Mesendoderm (in vitro differentiated cells): ENCODE data around the gene SH2D1B.

Experiments used
- DNase-seq: peaks from one replicate; pipeline ENCODE4 v3.0.0; 2013
- H2AK5ac ChIP-seq: 2 replicates; pipeline ENCODE4 v1.6.1; 2013; ENCODE audit warnings: low read length, inconsistent platforms
- H2BK120ac ChIP-seq: 2 replicates; pipeline ENCODE4 v1.6.1; 2013; ENCODE audit warnings: low read depth, mild to moderate bottlenecking, low read length, moderate library complexity, mixed read lengths
- H2BK15ac ChIP-seq: replicated peaks from 2 replicates; pipeline ENCODE4 v1.6.1; 2013; ENCODE audit warnings: low read depth, mild to moderate bottlenecking, moderate library complexity
- H2BK5ac ChIP-seq: 2 replicates; pipeline ENCODE4 v1.6.1; 2013; ENCODE audit warnings: low read length, inconsistent platforms
- H3K18ac ChIP-seq: 2 replicates; pipeline ENCODE4 v1.6.1; 2013; ENCODE audit warnings: mild to moderate bottlenecking, low read length, mixed read lengths
- H3K23ac ChIP-seq: one replicate; pipeline ENCODE4 v1.6.1; 2013; ENCODE audit warnings: low read length
- H3K27ac ChIP-seq: 2 replicates; pipeline ENCODE4 v1.5.1; 2013; ENCODE audit warnings: low read depth, mild to moderate bottlenecking, inconsistent platforms, low read length, moderate library complexity
- H3K27me3 ChIP-seq: 2 replicates; pipeline ENCODE4 v1.6.1; 2013; ENCODE audit warnings: low read length, control low read depth, mild to moderate bottlenecking, inconsistent platforms; ENCODE audit not compliant: insufficient read depth, poor library complexity
- H3K36me3 ChIP-seq: 2 replicates; pipeline ENCODE4 v1.6.1; 2013; ENCODE audit warnings: low read length, inconsistent platforms; ENCODE audit not compliant: control insufficient read depth, insufficient read depth
- H3K4ac ChIP-seq: one replicate; pipeline ENCODE4 v1.6.1; 2013; ENCODE audit warnings: low read depth, mild to moderate bottlenecking, low read length, moderate library complexity
- H3K4me1 ChIP-seq: 2 replicates; pipeline ENCODE4 v1.6.1; 2013; ENCODE audit warnings: low read depth, low read length, inconsistent platforms; ENCODE audit not compliant: control insufficient read depth
- H3K4me2 ChIP-seq: 2 replicates; pipeline ENCODE4 v1.6.1; 2013; ENCODE audit warnings: low read length
- H3K4me3 ChIP-seq: 2 replicates; pipeline ENCODE4 v1.5.1; 2013; ENCODE audit warnings: mild to moderate bottlenecking, low read length
- H3K56ac ChIP-seq: one replicate; pipeline ENCODE4 v1.6.1; 2013; ENCODE audit warnings: low read length
- H3K79me1 ChIP-seq: 2 replicates; pipeline ENCODE4 v1.6.1; 2013; ENCODE audit warnings: low read length, inconsistent platforms
- H3K79me2 ChIP-seq: 2 replicates; pipeline ENCODE4 v1.6.1; 2013; ENCODE audit warnings: mild to moderate bottlenecking, low read length; ENCODE audit not compliant: control insufficient read depth, insufficient read depth
- H3K9ac ChIP-seq: 2 replicates; pipeline ENCODE4 v1.6.1; 2013; ENCODE audit warnings: low read length, inconsistent platforms
- H4K5ac ChIP-seq: one replicate; pipeline ENCODE4 v1.6.1; 2013; ENCODE audit warnings: low read length
- H4K8ac ChIP-seq: one replicate; pipeline ENCODE4 v1.6.1; 2013; ENCODE audit warnings: low read depth, mild to moderate bottlenecking, control low read depth, low read length, moderate library complexity
- WGBS: extraction: QIAGEN DNeasy Blood & Tissue Kit; methylation state at CpG from one replicate; pipeline ENCODE4 v1.1.7; 2013; ENCODE audit warnings: low lambda C conversion rate, missing lambda C conversion rate; ENCODE audit not compliant: insufficient coverage; ENCODE audit errors: extremely low coverage; 5-methylcytosine and 5-hydroxymethylcytosine counted together

SH2D1B gene

DNA sequence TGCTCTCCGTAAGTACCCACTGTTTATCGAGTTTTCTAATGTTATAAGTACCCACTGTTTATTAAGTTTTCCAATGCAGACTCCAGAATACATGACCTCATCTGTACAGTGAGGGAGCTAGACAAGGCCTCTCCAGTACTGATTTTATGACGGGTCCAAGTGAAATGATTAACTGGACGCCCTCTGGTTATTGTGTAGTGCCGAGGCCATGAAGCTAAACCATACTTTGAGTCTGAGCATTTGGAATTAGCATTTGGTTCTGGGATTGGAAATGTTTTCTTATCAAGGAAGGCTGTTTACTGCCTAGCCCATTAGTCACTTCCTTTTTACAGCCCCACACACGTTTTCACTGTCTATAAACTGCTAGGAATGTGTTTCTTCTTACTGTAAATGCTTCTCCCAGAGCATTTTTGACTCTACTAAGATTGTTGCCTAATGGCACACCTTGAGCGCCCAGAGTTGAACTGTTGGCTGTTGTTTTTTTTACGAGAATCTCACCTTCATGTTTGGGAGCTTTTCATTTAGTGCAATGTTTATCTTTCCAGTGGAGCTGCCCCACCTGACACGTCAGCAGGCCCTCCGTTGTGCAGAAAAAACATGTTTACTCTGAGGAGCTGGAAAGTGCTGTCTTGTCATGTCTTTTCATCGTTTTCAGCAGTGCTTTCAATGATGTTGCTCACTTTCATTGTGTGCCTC is 62.2 kb downstream of the SH2D1B start:
- Histone ChIP-seq H3K27me3 (no peaks in the 10 kb centered on the region), H3K36me3 (no peaks in the 10 kb centered on the region), H3K4me1 (peaks cover 9% of the 10 kb centered on the region), H3K4me2 (no peak overlapping the region), H3K18ac (no peak overlapping the region), H3K4me3 (no peak overlapping the region), H3K4ac (no peak overlapping the region), H2BK5ac (no peak overlapping the region), H3K79me1 (no peaks in the 10 kb centered on the region), H2AK5ac (no peak overlapping the region), H2BK120ac (no peak overlapping the region), H2BK15ac (no peak overlapping the region), H3K9ac (no peak overlapping the region), H3K56ac (no peak overlapping the region), H4K8ac (no peak overlapping the region), H4K5ac (no peak overlapping the region), H3K79me2 (no peaks in the 10 kb centered on the region), H3K27ac (no peak overlapping the region), H3K23ac (no peak overlapping the region)
- no CpG with 5 or more reads among the region's 11 CpGs for WGBS
- DNase-seq, result peak; percentile 23

DNA sequence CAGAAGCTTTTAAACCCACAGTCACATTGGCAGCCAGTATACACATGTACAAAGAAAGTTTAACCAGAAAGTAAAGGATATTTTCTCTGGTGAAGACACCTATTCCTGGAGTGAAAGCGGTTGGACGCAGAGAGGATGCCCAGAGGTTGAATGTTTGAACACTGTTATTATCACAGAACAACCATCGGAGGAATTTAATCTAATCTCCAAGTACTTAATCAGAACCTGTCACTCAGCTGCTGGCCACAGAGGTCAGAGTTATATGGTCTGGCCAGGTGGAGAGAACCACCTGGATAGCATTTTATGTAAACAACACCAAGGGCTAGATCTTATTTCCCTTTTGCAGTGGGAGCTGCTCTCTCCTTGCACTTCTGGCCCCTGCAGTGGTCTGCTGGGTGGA is 64.7 kb downstream of the SH2D1B start:
- Histone ChIP-seq H2BK5ac (no peak overlapping the region), H4K8ac (no peak overlapping the region), H2BK120ac (no peak overlapping the region), H2AK5ac (no peak overlapping the region), H3K27ac (no peak overlapping the region), H3K56ac (no peak overlapping the region), H4K5ac (no peak overlapping the region), H3K4ac (no peak overlapping the region), H3K18ac (no peak overlapping the region), H3K4me1 (no peaks in the 10 kb centered on the region), H3K79me2 (no peaks in the 10 kb centered on the region), H3K36me3 (no peaks in the 10 kb centered on the region), H3K9ac (no peak overlapping the region), H2BK15ac (no peak overlapping the region), H3K27me3 (no peaks in the 10 kb centered on the region), H3K4me2 (no peak overlapping the region), H3K23ac (no peak overlapping the region), H3K79me1 (no peaks in the 10 kb centered on the region), H3K4me3 (no peak overlapping the region)
- WGBS, result no CpG with 5 or more reads among the region's 3 CpGs
- DNase-seq, result no peak
